GM18520 (cell line): ENCODE measurements around the gene C1orf94.
"Not testable (repeated sequence)": the region's sequence is repeated elsewhere in the genome, so short reads cannot be mapped to it uniquely, and the experiment has no call there.

Experiments used
- ATAC-seq: cut with Tn5 transposase; IDR thresholded peaks from one replicate; pipeline ENCODE4 v1.9.1; 2021; ENCODE audit not compliant: unreplicated experiment

C1orf94 gene

GRCh38 chr1:34163792-34164731, 12.6 kb upstream of the C1orf94 start:
- no peak for ATAC-seq

DNA sequence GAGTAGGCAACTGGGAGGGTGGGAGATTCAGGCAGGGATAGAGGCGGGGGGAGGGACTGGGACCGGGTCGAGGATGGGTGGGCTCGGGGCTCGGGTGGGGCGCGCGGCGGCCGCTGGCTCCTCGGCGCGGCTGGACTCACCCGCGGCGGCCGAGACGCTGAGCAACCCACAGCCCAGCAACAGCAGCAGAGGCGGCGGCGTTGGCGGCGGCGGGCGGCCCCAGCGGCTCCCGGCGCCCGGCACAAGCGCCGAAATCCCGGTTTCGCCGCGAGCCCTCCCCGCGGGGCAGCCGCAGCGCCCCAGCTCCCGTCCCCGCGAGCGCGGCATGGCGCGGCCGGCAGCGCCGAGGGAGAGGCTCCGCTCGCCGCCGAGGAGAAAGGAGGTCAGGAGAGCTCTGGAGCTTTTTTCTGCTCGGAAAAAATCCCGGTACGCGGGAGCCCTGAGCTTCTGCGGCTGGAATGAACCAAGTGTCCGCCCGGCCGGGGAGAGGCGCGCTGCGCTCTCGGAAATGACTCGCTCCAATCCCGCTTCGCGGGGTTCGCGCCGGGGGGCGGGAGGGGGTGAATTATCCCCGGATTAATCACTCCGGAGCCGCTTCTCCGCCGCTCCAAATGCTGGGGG, 11.8 kb upstream of the C1orf94 start, which contains the start of gene CSMD2:
Gene CSMD2, minus strand, starts transcription at position 460 of the 621 bp plus-strand sequence. Its CDS starts 133 bp downstream, at position 327.
- no peak for ATAC-seq

DNA sequence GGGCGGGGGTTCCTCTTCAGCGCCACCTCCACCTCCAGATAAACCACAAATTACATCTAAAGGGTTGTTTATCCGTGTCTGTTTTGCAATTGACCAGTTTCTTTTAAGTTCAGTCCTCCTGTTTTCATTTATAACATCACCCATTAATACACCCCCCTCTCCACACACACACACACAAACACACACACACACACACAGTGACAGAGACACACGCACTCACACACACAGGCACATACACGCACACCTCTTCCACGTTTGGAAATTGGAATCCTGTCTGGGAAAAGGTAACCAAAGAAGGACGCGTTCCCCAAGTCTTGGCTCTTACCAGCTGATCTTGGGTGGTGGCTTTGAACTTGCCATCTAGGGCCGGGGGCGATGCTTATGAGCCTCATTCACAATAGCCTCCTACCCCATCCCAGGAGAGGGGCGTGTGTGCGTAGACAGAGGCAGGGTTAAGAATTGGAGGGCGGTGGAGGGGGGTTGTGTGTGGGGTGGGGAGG, 11.2 kb upstream of the C1orf94 start:
- no peak for ATAC-seq

GRCh38 chr1:34166191-34166624, 10.5 kb upstream of the C1orf94 start:
- ATAC-seq, result no peak

GRCh38 chr1:34166625-34167361, 9.9 kb upstream of the C1orf94 start:
- no peak for ATAC-seq

DNA sequence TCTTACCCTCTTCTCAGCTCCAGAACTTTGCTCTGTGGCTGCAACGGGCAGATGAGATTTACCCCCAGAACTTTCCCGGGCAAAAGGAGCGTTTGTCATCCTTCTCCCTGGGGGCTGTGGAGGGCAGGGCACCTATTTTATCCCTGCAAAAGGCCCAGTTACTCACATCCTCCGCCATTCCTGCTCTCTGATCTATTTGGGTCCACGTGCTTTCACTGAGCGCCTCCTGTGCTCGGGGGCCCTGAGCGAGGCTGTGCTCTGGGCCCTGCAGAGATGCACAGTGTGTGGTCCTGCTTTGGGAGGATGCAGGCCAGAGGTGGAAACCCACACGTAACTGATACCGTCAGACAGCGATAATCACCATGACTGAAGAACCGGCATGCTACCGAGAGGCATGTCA, 9.3 kb upstream of the C1orf94 start:
- ATAC-seq, result no peak

DNA sequence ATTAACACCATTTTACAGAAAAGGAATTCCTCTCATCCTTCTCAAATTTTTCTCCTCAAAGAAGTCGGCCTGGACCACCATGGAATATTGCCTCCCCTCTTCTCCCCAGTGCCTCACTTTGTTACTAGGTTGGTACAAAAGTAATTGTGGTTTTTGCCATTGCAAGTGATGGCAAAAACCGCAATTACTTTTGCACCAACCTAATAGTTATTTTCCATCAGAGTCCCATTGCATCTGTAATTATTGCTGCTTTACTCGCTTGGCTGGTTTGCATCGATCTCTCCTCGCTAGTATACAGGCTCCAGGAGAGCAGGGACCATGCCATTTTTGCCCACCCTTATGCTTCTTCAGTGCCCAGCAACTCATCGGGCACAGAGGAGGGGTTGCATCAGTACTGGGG, 963 bp upstream of the C1orf94 start:
- ATAC-seq, result no peak

- no peak for ATAC-seq
Measured at GRCh38 chr1:34178072-34178471, 1.4 kb downstream of the C1orf94 start.

DNA sequence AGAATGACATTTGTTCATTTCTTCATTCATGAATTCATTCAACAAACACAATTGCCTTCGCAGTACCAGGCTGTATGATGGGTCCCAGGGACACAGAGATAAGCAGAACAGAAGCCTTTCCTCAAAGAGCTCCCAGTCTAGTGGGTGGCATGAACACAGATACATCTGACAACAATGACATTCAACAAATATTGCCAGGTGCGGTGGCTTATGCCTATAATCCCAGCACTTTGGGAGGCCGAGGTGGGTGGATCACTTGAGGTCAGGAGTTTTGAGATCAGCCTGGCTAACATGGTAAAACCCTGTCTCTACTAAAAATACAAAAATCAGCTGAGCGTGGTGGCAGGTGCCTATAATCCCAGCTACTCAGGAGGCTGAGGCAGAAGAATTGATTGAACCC, 6.7 kb downstream of the C1orf94 start:
- not testable (repeated sequence) for ATAC-seq

GRCh38 chr1:34186741-34187494, 10.2 kb downstream of the C1orf94 start:
- no peak for ATAC-seq

GRCh38 chr1:34188418-34188817, 11.7 kb downstream of the C1orf94 start:
- ATAC-seq, result no peak

DNA sequence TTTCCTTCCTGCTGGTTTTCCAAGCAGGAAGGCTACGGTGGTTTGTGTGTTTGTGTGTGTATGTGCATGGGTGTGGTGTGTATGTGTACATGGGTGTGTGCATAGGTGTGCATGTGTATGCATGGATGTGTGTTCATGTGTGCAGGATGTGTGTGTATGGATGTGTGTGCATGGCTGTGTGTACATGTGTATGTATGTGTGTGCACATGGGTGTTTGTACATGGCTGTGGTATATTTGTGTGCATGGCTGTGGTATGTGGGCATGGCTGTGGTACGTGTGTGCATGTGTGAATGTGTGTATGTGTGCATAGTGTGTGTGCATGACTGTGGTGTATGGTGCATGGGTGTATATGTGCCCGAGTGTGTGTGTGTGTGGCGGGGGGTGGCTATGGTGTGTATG, 12.3 kb downstream of the C1orf94 start:
- ATAC-seq, result no peak

GRCh38 chr1:34190692-34191091, 14.0 kb downstream of the C1orf94 start:
- ATAC-seq, result no peak

DNA sequence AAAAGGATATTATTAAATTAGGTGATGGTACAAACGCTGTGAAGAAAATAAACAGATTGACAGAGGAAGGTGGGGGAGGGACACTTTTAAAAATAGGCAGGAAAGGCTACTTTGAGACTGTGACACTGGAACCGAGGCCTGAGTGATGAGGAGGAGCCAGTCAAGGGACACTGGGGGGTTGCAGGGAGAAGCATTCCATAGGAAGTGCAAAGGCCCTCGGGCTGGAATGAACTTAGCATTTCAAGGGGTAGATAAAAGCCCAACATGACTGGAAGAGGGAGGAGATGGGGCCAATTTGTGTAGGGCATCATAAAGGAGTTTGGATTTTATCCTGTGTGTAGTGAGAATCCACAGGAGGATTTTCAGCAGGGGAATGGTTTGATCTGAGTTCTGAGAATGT, 15.9 kb downstream of the C1orf94 start:
- no peak for ATAC-seq

DNA sequence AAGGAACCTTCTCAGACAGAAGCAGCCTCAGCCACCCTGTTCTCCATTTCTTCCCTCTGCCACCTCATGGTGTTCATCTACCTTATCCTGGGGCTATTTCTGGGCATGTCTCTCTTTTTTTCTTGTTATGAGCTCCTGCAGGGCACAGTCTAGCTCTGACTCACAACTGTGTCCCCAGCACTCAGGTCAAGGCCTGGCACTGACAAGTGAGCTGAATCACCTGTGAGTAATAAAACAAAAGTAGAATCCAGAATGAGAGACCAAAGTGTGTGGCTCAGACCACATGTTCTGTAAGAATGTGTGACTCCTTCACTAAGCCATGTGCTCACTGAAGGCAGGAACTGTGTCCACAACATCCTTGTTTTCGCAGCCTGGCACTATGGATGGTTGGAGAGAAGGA, 23.2 kb downstream of the C1orf94 start:
- no peak for ATAC-seq

GRCh38 chr1:34212673-34213072, 36.0 kb downstream of the C1orf94 start:
- ATAC-seq, result no peak

GRCh38 chr1:34213956-34214355, 37.2 kb downstream of the C1orf94 start:
- no peak for ATAC-seq

DNA sequence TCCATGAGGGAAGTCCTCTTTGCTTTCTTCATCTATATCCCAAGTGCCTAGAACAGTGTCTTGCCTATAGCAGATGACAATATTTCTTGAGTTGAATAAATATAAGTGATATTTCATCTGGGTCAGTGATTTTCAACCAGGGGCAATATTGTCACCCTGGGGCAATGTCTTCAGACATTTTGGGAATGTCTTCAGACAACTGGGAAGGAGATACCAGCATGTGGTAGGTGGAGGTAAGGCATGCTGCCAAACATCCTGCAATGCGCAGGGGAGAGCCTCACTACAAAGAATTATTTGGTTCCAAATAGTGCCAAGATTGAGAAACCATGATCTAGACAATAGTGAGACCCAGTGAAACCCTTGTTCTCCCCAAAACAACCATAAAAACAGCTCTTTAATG, 54.7 kb downstream of the C1orf94 start:
- no peak for ATAC-seq

DNA sequence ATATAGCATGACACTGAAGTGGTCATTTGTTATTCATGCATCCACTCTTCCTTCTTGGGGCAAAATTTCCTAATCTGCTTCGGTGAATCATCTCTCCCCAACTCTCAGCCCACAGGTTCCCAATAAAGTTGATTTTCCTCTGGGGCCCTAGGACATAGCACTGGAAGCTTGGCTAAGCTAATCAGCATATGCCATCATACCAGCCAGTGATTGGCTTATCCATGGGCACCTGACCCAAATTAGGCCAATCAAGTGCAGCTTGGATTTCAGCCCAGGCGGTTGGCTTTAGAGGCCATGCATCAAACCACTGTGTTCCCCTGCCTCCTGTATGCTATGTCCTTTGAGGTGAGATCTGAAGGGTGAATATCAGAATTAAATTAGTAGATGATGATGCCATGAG, 58.9 kb downstream of the C1orf94 start:
- ATAC-seq, result no peak

- no peak for ATAC-seq
Measured at GRCh38 chr1:34236089-34236488, 59.4 kb downstream of the C1orf94 start.
